T-helper 1 cell (primary cell): Measurements from ENCODE around the gene YARS1.
A peak's percentile ranks its signal among the peaks of the same experiment; 100 is the strongest.

Experiments
- DNase-seq, 5 donors: peaks; one replicate each; pipeline ENCODE4 v3.0.0-alpha.2; 2012 to 2020

Gene YARS1

DNA sequence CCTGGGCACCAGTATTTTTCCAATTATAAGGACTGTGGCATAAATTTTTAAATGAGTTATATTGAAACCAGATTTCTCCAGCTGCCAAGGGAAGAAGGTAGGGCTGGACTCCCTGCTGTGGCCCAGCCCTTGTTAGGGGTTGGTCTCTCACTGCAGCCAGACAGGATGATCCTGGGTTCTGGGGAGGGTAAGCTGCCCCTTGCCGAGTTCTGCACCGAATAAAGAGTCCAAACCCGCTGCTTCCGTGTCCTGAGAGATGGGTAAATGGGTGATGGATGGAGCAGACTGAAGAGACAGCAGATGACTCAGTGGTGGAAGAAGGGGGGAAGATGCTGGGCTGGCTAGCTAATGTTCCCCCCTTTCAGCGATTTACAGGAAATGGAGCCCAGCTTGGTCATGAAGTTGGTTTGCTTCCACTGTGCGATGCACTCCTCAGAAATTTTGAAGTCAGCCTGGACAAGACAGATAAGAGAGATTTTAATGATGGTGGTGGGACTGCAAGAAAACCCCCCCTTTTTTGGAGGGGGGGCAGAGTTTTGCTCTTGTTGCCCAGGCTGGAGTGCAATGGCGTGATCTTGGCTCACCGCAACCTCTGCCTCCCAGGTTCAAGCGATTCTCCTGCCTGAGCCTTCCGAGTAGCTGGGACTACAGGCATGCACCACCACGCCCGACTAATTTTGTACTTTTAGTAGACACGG, 41.4 kb downstream of the YARS1 start:
- no peak for DNase-seq

DNA sequence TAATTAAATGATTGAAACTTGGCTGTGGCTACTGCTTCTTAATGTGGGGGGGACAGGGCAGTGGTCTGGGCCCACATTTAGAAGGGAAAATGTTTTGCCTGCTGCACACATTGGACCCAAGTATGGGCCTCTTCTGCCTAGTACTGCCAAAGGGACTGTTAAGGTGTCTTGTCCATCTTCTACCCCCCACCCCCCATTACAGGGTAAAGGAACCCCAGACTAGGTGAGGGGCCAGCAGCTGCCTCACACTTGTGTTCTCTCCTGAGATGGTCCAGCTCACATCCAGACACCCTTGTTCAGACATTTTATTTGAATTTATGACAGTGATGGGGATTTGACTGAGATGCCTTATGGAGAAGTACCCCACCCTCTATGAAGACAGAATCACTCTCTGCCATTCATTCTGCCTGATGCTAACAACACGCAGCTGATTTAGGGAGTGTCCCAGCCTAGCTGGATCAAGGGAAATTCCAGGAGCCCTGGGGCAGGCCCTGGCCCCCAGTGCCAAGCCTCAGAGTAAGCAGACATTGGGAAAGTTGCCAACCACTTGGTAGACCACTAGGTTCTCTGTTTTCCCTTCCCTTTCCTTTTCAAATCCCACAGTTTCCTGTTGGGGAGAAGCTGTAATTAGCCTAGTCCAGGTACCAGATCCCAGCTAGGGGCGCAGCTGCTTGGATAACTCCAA, 42.1 kb downstream of the YARS1 start:
- no peak for DNase-seq

GRCh38 chr1:32774464-32774808, 42.7 kb downstream of the YARS1 start:
- DNase-seq, result no peak

GRCh38 chr1:32773764-32774463, 43.2 kb downstream of the YARS1 start:
- no peak for DNase-seq

DNA sequence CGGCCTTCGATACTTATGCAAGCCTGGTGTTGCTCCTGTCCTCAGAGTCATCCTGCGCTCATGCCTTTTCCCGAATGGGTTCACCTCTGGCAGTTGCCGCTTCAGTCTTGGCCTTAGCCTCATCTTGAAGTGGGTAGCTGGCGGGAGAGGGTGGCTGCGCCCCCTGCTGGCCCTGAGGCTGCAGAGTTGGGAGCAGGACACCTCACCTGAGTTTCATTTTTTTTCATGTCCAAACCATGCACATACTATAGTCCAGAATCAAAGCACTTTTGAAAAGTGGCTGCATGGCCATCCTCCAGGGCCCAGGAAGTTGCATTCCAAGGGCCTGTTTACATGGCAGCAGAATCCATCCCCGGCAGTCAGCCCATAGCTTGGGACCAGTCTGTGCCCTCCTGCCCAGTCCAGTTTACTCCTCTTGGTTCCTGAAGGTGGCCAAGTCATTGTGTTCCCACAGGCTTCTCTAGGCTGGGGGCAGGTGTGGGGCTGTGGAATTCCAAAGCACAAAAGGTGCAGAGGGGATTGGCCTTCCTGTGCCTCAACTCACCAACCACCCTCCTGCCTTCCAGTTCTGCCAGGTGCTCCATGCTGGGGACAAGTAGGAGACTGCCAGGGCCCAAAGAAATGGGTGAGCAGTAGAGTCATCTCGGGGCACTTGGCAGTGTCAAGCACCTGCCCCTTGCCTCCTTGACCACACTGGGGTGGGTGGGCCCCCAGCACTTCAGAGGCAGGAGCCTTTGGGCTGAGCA, 44.0 kb downstream of the YARS1 start:
- peak; percentile 41 to 65 (median 61) for DNase-seq

- no peak for DNase-seq
Observed at GRCh38 chr1:32772281-32773017, 44.7 kb downstream of the YARS1 start.

- DNase-seq, result no peak
Observed at GRCh38 chr1:32771561-32772280, 45.4 kb downstream of the YARS1 start.

DNA sequence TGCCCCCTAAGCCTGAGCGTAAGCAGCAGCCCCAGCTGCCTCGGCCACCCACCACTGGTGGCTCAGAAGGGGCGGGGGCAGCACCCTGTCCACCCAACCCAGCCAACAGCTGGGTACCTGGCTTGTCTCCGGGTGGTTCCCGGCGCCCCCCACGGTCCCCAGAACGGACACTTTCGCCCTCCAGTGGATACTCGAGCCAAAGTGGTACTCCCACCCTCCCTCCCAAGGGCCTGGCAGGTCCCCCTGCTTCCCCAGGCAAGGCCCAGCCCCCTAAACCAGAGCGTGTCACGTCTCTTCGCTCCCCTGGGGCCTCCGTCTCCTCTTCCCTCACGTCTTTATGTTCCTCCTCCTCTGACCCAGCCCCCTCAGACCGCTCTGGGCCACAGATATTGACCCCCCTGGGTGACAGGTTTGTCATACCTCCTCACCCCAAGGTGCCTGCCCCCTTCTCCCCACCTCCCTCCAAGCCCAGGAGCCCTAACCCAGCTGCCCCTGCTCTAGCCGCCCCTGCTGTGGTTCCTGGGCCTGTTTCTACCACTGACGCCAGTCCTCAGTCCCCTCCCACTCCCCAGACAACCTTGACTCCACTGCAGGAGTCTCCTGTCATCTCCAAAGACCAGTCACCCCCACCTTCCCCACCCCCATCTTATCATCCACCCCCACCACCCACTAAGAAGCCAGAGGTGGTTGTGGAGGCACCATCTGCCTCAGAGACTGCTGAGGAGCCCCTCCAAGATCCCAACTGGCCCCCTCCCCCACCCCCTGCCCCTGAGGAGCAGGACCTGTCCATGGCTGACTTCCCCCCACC, 46.2 kb downstream of the YARS1 start:
- DNase-seq, result no peak

DNA sequence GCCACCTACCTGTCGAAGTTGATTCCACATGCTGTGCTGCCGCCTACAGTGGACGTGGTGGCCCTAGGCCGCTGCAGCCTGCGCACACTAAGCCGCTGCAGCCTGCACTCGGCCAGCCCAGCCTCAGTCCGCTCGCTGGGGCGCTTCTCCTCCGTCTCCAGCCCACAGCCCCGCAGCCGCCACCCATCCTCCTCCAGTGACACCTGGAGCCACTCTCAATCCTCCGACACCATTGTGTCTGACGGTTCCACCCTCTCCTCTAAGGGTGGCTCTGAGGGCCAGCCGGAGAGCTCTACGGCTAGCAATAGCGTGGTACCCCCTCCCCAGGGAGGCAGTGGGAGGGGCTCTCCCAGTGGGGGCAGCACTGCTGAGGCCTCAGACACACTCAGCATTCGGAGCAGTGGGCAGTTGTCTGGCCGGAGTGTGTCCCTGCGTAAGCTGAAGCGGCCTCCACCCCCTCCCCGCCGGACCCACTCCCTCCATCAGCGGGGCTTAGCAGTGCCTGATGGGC, 46.9 kb downstream of the YARS1 start:
- DNase-seq, result no peak

DNA sequence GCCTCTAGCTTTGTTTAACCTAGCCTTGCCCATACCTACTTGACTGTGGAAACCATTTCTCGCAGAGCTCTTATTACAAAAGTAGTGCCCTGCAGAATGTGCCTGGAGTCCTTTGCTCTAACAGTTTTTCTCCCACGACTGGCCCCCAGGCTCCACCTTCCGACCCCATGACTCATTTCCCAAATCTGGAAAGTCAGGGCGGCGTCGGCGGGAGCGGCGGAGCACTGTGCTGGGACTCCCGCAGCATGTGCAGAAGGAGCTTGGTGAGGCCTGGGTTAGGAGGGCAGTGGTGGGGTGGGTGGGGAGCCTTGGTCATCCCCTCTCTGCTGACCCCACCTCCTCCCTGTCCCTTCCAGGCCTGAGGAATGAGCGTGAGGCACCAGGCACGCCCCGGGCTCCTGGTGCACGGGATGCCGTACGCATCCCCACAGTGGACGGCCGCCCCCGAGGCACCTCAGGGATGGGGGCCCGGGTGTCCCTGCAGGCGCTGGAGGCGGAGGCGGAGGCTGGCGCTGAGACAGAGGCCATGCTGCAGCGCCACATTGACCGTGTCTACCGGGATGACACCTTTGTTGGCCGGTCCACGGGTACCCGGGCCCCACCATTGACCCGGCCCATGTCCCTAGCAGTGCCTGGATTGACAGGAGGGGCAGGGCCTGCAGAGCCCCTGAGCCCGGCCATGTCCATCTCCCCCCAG, 47.5 kb downstream of the YARS1 start:
- no peak for DNase-seq

DNA sequence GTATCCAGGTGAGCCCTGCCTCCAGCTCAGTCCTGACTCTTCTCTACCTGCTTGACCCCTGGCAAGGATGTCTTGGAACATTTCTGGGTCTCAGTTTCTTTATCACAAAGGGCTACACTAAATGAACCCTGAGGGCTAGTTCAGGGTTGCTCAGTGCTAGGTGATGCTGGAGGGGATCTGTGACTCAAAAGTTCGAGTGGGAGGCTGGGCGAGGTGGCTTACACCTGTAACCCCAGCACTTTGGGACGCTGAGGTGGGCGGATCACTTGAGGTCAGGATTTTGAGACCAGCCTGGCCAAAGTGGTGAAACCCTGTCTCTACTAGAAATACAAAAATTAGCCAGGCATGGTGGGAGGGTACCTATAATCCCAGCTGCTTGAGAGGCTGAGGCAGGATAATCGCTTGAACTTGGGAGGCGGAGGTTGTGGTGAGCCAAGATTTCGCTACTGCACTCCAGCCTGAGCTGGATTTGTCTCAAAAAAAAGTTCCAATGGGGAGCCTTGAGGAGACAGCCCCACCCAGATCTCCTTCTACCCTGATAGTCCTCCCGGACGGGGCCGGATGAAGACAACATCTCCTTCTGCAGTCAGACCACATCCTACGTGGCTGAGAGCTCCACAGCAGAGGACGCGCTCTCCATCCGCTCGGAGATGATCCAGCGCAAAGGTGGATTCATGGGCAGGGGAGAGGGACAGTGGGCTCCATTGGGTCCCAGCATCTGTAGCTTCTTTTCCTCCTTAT, 48.9 kb downstream of the YARS1 start:
- no peak for DNase-seq

DNA sequence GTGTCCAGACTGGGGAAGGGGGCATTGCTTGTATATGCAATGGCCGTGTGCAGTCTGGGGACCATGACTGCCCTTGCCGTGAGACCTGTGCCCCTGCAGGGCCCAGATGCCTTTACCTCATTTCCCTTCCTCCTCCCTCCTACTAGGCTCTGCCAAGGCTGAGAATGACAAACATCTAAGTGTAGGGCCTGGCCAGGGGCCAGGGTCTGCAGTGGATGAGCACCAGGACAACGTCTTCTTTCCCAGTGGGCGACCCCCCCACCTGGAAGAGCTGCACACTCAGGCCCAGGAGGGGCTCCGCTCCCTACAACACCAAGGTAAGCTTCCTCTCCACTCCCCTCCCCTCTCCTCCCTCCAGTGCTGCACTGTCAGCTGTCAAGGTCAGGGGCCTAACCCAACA, 49.5 kb downstream of the YARS1 start:
- DNase-seq, result no peak

GRCh38 chr1:32767156-32767555, 50.0 kb downstream of the YARS1 start:
- DNase-seq, result no peak

DNA sequence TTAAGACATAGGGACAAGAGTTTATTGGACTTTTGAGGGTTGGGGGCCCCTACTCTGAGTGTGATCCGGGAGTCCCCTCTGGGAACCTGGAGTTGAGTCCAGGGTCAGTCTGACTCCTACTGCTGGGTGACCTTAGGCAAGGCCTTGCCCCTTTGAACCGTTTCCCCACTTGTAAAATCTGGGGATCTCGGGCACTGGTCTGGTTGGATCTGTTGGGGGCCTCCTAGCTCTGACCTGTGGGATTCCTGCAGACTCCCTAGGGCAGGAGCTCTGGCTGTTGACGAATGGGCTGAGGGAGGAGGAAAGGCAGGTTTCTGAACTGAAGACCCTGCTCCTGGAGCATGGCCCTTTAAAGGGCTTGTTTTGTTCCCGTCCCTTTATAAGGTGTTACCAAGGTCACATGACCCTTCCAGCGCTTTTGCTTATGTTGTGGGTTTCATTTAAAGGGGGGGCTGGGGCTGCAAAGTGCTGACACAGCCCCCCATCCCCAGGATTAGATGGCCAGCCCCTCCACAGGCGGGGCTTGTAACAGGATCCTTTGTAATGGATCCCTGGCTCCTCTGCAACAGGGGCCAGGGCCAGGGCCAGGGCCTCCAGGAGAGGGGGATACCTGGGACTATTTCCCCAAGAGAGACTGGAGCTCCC, 50.7 kb downstream of the YARS1 start:
- no peak for DNase-seq

- DNase-seq, result no peak
Observed at GRCh38 chr1:32765570-32766327, 51.4 kb downstream of the YARS1 start.

- no peak for DNase-seq
Observed at GRCh38 chr1:32764826-32765569, 52.2 kb downstream of the YARS1 start.

GRCh38 chr1:32763221-32763620, 53.9 kb downstream of the YARS1 start:
- DNase-seq, result no peak
